Measurements from ENCODE around the gene NUDT21.

Gene NUDT21

GRCh38 chr16:56460101-56460500, 9.0 kb upstream of the NUDT21 start:
- no peak for DNase-seq

- DNase-seq = no peak
Measured at GRCh38 chr16:56457927-56458470, 6.9 kb upstream of the NUDT21 start.

- DNase-seq = peak; percentile 5
Measured at GRCh38 chr16:56451753-56452689, 889 bp upstream of the NUDT21 start.

- no peak for DNase-seq
Measured at GRCh38 chr16:56450275-56450985, 702 bp downstream of the NUDT21 start.

- DNase-seq = no peak
Measured at GRCh38 chr16:56448005-56448404, 3.1 kb downstream of the NUDT21 start.

- DNase-seq = no peak
Measured at GRCh38 chr16:56447286-56447685, 3.8 kb downstream of the NUDT21 start.

- DNase-seq = no peak
Measured at GRCh38 chr16:56438038-56438437, 13.1 kb downstream of the NUDT21 start.

- DNase-seq = no peak
Measured at GRCh38 chr16:56436258-56436657, 14.9 kb downstream of the NUDT21 start.

GRCh38 chr16:56428091-56428490, 23.0 kb downstream of the NUDT21 start:
- DNase-seq = no peak

GRCh38 chr16:56426585-56426984, 24.5 kb downstream of the NUDT21 start:
- no peak for DNase-seq

GRCh38 chr16:56425439-56425832, 25.7 kb downstream of the NUDT21 start, which contains the start of gene AMFR:
TSS of gene AMFR (minus strand) at chr16:56425545. CDS start at chr16:56425327, 218 bp downstream.
- DNase-seq = no peak

- DNase-seq = no peak
Measured at GRCh38 chr16:56424791-56425438, 26.2 kb downstream of the NUDT21 start.

- DNase-seq = peak; percentile 3
Measured at GRCh38 chr16:56424404-56424764, 26.7 kb downstream of the NUDT21 start.

- no peak for DNase-seq
Measured at GRCh38 chr16:56423584-56424403, 27.3 kb downstream of the NUDT21 start.

- no peak for DNase-seq
Measured at GRCh38 chr16:56422896-56423441, 28.2 kb downstream of the NUDT21 start.

- no peak for DNase-seq
Measured at GRCh38 chr16:56421976-56422669, 29.0 kb downstream of the NUDT21 start.

GRCh38 chr16:56421313-56421712, 29.8 kb downstream of the NUDT21 start:
- peak; percentile 6 for DNase-seq

- DNase-seq = no peak
Measured at GRCh38 chr16:56420613-56421012, 30.5 kb downstream of the NUDT21 start.

GRCh38 chr16:56419740-56420548, 31.2 kb downstream of the NUDT21 start:
- no peak for DNase-seq

- no peak for DNase-seq
Measured at GRCh38 chr16:56417138-56417537, 34.0 kb downstream of the NUDT21 start.

Measured in NCI-H526 treated with DMSO at 0.1 percent for 48 hours (cell line).